HG03571 (cell line): ENCODE results near the gene NCAM1.

Source experiments
- ATAC-seq: cut with Tn5 transposase; IDR thresholded peaks from one replicate; pipeline ENCODE4 v1.9.1; 2021; ENCODE audit not compliant: unreplicated experiment

NCAM1 gene

DNA sequence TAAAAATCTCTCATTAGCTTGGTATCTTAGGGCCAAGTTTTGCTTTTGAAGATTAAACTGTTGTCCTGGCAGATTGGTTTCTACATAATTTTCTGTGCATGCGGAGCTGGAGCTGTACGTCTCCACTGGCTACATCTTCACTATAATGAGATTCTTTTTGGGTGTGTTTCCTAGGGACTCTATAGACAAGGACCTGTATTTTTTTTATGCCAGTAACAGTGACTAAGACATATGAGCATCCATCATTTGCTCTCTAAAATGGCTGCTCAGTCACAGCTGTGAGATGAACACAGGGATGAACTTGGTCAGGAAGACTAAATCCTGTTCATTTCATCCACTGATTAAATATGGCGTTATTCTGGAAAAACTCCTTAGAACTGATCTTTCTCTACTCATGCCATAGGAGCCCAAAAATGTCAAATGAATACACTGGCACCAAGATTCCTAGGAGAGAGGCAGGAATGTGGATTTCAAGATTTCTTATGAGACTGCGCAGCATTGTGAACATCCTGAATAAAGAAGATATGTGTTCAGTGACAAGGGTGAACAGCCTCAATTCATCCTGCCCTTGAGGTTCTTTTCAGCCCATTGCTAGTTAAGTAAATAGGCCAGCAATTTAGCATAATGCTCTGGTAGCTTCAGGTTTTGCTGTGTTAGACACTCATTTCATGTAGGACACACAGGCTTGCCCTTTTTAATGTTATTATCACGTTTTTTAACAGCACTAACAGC, 168.2 kb downstream of the NCAM1 start:
- ATAC-seq: no peak

DNA sequence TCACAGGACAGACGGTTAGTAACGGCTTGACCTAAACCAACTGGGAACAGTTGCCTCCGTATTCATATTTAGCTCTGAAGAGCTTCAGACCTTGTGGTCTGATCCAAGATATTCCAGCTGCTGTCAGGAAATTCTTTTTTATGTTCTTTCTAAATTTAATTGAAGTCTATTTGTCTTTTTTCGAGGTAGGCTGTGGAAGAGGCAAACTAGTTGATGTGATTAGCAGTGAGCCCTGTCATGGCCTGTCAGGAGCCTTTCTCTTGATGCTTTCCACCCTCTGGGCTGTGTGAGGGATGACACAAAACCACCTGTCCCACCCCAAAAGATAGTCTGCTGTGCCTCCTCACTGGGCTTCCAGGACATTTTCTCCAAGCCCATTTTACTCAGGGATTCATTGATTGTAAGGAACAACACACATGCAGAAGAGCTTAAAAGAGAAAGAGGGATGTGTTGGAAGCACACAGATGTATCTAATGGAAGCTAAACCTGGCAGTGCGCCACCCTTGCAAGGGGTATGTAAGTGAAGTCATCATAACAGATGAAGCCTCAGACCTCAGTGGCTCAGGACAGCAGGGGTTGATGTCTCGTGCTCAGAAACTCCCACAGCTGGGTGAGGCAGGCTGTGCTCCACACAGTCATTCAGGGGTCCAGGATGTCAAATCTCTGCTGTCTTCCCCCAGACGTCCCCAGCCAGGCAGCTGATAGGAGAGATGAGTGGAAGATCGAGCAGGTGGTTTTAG, 170.0 kb downstream of the NCAM1 start:
- ATAC-seq: no peak

DNA sequence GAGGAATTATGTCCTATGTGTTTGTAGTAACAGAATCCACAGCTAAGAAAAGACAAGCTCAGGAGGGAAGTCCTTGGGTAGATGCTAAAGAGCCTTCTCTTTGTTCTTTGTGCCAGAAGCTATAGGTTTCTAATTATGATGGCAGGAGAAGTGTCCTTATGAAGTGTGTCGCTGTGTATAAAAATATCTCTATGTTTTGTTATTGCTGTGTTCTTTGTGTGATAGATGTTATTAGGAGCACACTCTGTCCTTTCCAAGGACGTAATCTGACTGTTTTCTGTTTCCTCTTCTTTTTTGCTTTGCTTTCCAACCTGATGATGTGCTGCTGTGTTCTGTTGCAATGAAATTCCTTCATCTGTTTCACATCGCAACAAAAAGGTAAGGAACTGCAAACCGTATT, 171.9 kb downstream of the NCAM1 start:
- no peak for ATAC-seq

DNA sequence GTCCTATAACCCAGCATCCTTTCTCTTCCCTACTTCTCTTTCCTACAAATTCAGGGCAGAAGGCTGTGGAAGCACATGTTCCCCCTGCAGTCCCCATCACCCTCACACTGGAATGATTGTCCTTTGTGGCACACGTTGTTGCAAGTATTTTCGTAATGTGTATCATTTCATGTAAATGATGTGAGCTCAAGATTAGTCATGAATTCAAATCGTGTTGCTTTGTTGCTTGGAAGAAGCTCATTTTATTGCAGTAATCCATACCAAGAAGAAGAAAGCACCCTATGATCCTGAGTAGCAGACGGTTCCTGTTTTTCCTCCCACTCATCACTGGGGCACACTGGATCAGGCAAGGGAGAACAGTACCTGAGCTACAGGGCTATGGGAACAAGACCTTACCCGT, 173.4 kb downstream of the NCAM1 start:
- no peak for ATAC-seq

DNA sequence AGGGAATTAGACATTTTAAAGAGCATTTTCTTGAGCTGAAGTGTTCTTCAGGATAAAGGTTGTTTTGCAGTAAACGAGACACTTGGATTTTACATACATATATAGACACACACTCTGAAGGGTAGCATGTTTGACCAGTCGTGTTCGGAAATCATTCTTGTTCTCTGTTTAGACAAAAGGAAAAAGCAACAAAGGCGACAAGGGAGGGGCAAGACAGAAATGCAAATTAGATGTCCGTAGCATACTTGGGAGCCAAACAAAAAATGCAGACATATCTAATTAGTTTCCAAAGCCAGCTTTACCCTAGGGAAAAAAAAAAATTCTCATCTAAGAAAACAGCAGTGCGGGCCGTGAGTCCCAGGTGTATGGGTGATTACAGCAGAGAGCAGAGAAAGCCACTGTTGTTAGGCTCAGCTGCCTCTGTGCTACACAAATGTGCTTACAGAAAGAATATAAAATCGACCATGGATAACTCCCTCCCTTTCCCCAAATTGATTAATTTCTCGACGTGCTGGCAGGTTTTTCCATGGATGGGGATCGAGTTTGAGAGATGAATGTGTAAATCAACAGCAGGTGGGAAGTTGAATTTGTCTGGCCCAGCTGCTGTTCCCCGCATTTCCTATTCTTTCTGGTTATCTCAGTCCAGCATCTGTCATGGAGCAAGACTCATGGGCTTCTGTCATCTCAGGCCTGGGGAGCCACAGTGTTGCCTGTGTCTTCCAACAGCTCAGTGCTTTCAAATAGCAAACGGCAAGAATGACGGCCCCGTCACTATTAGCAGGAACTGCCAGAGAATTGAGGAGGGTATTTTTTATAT, 176.7 kb downstream of the NCAM1 start:
- no peak for ATAC-seq

DNA sequence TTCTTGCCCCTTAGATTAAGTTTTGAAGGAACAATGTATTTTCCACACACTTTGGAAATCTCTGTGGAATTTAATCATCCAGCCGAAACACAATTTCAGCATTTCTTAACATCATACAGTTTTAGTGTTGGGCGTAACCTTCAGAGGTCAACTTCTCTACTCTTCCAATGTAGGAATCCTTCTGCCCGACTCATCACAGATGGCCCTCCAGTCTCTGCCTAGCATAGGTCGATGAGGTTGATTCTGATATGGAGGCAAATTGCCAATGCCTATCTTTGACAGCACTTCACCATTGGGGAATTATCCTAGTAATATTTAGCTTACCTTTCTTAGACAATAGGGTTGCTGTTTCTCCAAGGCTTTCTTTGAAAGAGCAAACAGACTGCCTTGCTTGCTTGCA, 177.5 kb downstream of the NCAM1 start:
- no peak for ATAC-seq

DNA sequence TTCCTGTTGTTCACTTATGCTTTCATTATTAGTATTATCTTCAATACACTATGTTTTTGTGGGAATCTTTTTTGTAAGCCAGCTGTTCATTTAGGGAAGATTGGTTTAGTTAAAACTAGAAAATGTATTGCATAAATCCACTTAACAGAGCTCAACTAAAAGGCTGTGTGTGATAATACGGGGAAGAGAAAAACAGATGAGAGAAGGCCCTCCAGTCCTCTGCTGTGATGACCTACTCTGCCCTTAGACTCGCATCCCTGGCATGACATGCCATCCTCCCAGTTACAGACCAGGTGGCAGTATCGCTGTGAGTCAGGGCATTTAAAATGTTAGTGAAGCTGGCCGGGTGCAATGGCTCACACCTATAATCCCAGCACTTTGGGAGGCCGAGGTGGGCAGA, 179.8 kb downstream of the NCAM1 start:
- ATAC-seq: no peak

DNA sequence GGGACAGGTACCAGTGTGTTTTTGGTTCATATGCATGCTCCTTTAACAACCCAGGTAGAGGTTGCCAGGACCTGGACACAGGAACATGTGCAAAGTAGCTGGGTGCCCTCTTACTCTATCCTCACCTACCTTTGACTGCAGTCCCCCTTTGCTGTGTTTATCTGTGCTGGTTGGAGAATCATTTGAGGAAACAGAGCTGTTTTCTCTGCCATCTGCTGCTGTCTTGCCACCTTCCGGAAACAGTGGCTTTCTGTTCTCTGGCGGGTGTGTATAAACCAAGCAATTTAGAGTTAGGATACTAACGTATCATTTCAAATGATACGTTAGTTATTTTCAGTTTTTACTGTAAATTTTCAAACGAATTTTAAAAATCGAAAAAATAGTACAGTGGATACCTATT, 181.3 kb downstream of the NCAM1 start:
- ATAC-seq: no peak

DNA sequence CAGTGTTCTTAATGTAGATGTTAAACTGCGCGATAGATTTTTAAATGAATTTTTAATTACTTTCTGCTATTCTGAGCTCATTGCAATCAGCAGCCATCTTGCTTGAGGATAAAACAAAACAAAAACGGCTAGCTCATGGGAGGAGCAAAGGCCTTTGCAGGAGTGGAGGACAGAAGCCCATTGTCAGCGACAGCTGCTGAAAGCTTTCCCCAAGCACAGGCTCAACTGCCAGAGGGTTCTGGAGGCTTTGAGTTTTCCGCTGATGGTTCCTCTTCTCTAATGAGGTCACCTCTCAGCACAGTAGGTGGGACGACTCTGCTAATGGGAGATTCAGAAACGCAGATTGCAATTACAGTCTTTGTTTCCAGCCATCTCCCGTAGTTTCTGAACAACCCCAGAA, 186.0 kb downstream of the NCAM1 start:
- no peak for ATAC-seq

DNA sequence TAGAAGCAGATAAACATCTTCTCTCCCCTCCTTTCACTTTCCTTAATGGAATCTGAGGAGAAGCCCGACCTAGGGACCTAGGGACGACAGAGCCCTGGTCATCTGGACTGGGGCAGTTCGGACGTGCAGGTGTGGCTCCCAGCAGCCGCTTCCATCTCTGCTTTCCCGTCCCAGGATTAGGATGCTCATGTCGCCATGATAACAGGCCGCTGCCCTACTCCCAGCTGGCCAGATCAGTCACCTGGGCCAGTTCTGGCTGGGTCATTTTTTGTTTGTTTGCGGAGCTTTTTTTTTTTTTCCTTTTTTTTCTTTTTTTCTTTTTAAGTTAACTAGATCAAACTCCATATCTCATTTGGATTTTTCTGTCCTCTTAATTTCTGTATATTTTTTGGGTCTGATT, 186.9 kb downstream of the NCAM1 start:
- no peak for ATAC-seq

DNA sequence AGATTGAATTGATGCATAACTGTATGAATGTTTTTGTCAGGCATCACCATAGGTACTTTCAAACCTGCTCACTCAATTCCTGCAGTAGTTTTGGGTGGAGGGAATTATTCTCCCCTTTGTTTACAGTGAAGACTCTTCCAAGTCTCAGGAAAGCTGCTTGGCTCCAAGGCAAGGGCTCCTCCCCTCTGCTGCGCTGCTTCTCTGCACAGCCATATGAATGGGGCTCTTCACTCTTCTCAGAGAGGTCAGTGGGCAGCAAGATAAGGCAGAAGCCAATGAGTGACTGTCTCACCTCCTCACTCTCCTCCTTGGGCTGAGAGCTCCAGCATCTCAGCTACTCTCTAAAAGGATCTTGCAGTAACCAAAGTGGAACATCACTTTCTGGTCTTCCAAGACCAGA, 187.4 kb downstream of the NCAM1 start:
- ATAC-seq: no peak

DNA sequence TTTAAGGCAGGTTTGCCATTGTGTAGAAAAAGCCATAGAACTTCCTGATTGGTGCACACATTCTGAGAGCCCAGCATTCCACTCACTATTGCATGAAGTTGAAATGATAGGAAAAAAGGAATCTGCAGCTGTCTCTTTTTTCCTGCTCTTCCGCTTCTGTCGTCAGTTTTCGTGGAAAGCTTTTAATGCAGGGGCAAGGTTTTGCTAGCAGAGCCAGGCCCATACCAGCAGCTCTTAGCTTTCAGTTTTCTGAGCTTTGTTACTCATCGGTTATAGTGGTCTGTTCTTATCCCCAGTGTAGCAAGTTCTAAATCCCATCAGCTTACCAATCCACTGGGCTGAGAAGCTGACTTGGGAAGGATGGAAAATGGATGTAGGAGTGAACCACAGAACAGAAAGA, 190.3 kb downstream of the NCAM1 start:
- no peak for ATAC-seq

DNA sequence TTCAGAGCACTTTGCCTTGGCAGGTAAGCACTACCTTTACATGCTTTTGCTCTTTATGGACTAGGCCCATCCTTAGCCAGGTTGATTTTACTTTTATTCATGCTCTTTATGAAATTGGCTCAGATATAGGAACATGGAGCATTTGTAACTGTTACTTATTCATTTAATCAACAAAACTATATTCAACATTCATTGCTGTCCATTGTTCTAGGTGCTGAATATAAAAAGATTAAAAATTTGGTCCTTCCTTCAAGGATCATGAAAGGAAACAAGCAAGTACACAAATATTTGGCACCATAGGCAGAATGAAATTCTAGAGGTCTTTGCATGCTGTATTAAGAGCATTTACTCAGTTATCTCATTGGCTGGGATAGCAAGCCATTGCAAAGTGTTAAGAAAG, 191.3 kb downstream of the NCAM1 start:
- ATAC-seq: no peak

DNA sequence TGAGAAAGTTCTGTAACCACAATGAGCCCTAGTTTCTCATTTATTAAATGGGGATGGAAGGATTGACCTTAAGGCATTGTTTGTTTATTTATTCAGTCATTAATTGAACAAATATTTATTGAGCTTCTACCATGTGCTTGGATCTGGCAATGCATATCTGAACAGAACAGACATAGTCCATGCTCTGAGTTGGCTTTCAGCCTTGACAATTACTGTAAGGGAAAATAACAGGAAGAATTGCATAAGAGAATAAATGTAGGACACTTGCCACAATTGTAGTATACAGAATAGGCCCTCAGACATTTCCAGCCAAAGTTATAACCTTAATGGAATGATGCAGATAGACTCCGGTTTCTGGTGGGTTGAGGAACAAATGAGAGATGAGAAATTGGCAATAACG, 192.6 kb downstream of the NCAM1 start:
- ATAC-seq: no peak

DNA sequence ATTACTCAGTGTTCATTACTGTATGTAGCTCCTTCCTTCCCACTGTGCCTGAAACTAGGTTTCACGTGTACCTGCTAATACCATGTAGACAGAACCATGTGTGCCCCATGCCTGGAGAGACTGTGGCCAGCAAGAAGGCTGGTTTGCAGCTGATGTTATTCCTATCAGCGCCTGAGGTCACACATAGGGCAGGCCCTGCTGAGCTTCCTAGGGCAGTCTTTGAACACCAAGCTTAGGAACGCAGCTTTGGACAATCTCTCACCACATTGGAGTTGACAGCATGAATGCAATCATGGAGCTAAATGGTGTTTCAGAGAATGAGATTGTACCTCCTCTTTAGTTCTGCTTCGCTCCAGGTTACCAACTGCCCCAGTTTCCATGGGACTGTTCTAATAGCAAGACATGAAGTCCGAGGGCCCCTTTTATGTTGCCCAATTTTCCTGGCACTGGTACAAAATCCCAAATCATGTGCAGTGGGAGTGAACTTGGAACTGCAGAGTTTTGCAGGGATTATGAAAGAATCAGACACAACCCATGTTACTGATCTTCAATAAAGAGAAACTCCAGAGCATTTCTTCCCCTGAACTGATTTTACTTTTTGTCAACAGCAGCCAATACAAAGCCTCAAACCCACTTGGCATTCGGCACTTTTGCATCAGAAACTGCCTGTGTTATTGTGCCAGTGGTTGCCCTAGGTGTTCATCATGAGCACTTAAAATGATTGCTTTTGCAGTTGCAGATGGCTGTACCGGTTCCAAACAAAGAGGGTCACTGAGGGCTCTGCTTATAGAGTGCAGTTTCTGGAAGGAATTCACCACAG, 199.0 kb downstream of the NCAM1 start:
- ATAC-seq: no peak

DNA sequence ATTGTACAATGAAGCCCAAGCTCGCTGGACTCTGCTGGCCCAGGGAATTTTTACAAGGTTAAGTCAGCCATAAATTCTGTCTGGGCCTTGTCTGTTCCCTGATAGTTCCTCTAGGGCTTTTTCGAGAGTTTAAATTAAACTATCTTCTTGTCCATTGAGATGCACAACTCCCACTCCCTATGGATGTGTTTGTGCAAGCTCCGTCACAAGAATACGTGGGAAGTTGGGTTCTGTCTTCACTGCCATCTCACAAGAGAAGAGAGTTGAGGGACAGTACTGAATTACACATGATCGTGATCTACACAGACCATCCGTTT, 199.5 kb downstream of the NCAM1 start:
- no peak for ATAC-seq

DNA sequence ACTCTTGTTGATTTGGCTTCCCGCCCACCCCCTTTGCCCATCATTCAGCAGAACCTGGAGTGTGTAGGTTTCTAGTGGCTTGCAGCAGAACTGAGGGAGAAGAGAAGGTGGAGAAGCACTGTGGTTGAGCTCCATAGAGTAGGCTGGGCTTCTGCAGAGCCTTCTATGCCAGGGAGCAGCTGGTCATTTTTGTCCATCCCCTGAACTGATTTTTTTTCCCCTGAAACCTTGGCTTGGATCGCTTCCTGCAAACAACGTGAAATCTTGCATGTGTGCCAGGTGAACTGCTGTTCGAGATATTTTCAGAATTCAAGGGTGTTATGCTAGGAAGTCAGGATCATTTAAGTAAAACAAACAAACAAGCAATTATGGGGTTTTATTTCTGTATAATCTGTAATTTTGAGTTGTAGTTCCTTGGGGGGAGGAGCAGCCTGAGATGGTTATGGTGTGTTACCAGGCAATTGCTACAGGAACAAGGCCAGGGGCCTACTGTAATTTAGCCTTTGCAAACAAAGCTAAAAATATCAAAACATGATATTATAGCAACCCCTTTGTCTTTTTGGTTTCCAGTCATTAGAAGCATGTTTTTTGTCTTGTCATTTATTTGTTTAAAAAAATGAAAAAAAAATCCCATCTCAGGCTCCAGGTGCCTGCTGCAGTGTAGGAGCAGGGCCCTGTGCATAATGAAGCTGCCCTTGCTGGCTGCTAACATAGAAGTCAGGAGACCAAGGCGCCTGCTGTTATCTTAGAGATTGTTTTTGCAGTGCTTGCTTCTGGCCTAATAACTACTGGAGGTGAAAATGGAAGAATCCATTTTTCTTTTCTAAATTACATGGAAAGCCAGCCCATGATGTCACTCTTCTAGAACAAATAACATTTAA, 200.7 kb downstream of the NCAM1 start:
- ATAC-seq: no peak

DNA sequence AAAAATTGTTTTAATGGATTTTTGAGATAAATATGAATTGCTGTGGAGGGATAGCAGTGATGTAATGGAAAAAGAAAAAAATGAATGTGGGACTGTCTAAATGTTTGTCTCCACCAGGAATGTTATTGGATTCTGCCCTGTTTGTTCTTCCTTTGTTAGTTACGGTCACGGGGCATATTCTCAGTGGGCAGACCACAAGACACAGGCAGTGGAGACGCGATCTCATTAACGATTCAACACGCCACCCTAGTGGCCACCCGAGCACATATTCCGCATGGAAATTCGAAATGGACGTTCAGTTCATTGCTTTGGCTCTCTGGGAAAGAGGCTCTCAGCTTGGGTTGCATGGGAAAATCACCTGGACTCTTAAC, 201.4 kb downstream of the NCAM1 start:
- ATAC-seq: no peak

DNA sequence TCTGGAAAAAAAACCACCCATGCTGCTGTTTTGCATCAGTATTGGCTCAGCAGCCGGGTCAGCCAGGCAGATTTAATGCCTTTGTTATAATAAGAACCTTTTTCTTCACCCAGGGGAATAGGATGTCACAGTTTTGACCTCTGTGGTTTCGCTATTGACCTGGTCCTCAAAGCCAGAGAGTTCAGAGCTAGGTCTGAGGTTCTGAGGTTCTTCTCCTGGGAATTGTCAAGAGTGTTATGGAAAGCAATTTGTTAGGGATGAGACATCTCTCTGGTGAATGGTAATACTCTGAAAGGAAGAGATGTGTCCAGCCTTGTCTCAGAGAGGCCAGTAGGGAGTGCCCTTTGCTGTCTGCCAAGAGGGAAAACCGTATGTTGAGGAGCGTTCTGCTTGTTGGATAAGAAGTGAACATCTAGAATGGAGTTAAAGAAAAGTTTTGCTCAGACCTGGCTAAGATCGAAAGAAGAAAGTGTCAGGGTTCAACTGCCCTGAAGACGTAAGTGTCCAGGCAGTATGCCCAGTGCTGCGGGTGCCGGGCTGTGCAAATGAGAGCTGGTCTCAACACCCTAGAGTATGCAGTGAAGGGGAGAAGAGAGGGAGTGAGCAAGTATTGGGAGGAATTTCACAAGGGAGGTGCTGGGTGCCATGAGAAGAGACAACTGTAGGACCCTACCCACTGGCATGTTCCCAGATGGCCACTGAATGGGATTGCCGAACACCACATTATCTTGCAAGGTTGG, 202.2 kb downstream of the NCAM1 start:
- no peak for ATAC-seq

DNA sequence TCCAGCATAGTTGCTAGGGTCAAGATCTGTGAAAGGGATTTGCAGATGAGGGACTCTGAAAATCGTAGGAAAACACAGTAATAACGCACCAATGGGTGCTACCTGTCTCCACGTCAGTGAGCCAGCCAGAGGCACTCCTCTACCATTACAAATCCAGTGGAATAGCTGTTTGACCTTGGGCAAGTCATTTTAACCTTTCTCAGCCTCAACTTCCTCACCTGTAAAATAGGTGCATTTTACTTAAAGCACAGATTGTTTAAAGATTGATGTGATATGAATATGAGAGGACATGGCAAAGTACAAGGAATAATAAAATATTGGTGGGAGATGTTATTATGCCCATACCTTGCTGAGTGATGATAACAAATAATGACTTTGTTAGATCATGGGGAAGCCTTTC, 205.1 kb downstream of the NCAM1 start:
- ATAC-seq: no peak
